Lung (tissue), 12 donors: Measurements from ENCODE around the gene CAMKMT. TPM values are rescaled to one million over a fixed set of nuclear protein-coding genes. Genes with fewer than 3 reads are reported as not detected.

Experiments
- ATAC-seq: fragments of 200-7000 bp; cut with Tn5 transposase; one replicate; pipeline ENCODE4 v1.9.1; 2020; ENCODE audit warnings: moderate number of reproducible peaks; ENCODE audit not compliant: insufficient read depth, low FRiP score
- DNase-seq, 3 donors: peaks; one replicate each; pipeline ENCODE4 v3.0.0-alpha.2; 2013 to 2017
- H3K27ac ChIP-seq, 2 donors: one replicate each; pipeline ENCODE4 v1.5.1; 2013; ENCODE audit warnings: mild to moderate bottlenecking in 2 of 2, moderate library complexity in 2 of 2, control low read depth in 1 of 2, inconsistent platforms in 1 of 2, low read depth in 1 of 2, low read length in 1 of 2
- H3K27me3 ChIP-seq, 3 donors: one replicate each; pipeline ENCODE4 v1.5.1; 2013; ENCODE audit warnings: low read length in 2 of 3; ENCODE audit not compliant: control insufficient read depth in 3 of 3, insufficient read depth in 3 of 3
- H3K36me3 ChIP-seq, 4 donors: one replicate each; pipeline ENCODE4 v1.5.1; 2013; ENCODE audit warnings: low read length in 4 of 4, mild to moderate bottlenecking in 1 of 4, moderate library complexity in 1 of 4; ENCODE audit not compliant: control insufficient read depth in 4 of 4, insufficient read depth in 4 of 4
- H3K4me1 ChIP-seq, 5 donors: one replicate each; pipeline ENCODE4 v1.5.1; 2013; ENCODE audit warnings: low read length in 5 of 5, mild to moderate bottlenecking in 2 of 5, moderate library complexity in 1 of 5; ENCODE audit not compliant: control insufficient read depth in 5 of 5, insufficient read depth in 5 of 5
- H3K4me3 ChIP-seq: one replicate; pipeline ENCODE4 v1.5.1; 2013; ENCODE audit warnings: mild to moderate bottlenecking, control low read depth, moderate library complexity
- H3K9ac ChIP-seq, 2 donors: one replicate each; pipeline ENCODE4 v1.5.1; 2013; ENCODE audit warnings: low read length in 2 of 2, control low read depth in 1 of 2; ENCODE audit not compliant: insufficient read depth in 1 of 2
- H3K9me3 ChIP-seq, 4 donors: one replicate each; pipeline ENCODE4 v1.5.1; 2013; ENCODE audit warnings: low read length in 3 of 4, mild to moderate bottlenecking in 1 of 4, moderate library complexity in 1 of 4; ENCODE audit not compliant: control insufficient read depth in 4 of 4, insufficient read depth in 3 of 4
- WGBS, 2 donors: extraction: QIAGEN DNeasy Blood & Tissue Kit; methylation state at CpG; one replicate each; pipeline ENCODE4 v1.1.7; 2013; 5-methylcytosine and 5-hydroxymethylcytosine counted together
- polyA plus RNA-seq, 2 donors: library from polyadenylated mRNA; stranded (reverse); fragments of 200-250 nt; gene quantifications; one replicate each; pipeline ENCODE4 v1.2.1, GENCODE V29; 2013
- total RNA-seq, 2 donors: library from RNA; depleted of rRNA in 1 of 2; stranded (reverse); fragments of >200 nt in 1 of 2; gene quantifications; one replicate each; pipeline ENCODE4 v1.2.1, GENCODE V29; 2014 to 2021
- TF ChIP-seq, protein P1 (sequence below): IDR thresholded peaks from 2 replicates; pipeline ENCODE4 v1.5.1; 2012; ENCODE audit warnings: mild to moderate bottlenecking; ENCODE audit errors: control extremely low read depth, extremely low read depth
- donor health status: control.
- donor health status: control.
- donor health status: Bipolar disorder and iron deficiency.
- donor health status: healthy.
- donor health status: DM: yes; HTN: yes; CAD: no.

The CAMKMT gene
- total and polyA plus RNA-seq, 4 donors = 3.6 to 19.7 (median 8.4) TPM

DNA sequence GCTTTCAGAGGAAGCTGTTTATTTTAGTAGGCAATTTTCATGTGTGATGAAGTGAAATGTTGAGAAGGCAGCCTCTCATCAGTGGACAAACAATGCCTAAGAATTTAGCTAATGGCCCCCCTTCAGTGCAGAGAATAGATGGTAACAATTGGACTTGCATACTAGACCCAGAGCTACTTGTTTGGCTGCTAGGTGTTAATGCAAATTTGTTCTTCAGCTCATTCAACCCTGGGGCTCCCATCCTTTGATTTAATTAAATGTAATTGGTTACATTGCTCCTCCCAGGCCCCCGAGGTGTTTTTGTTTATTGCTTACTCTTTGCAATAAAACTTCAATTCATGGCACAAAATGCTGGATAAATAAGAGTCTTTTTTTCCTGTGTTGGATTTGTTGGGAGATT, 68.6 kb downstream of the CAMKMT start:
- Histone ChIP-seq H3K36me3 (no peaks in the 10 kb centered on the region), H3K9ac (no peak overlapping the region), H3K27ac (no peak overlapping the region), H3K27me3 (no peaks in the 10 kb centered on the region), H3K4me1 (peaks cover 0 to 5% (median 0%) of the 10 kb centered on the region in 5 donors), H3K9me3 (no peaks in the 10 kb centered on the region), H3K4me3 (no peak overlapping the region)
- ATAC-seq (no peak), DNase-seq (no peak)
- TF ChIP-seq, protein P1, sequence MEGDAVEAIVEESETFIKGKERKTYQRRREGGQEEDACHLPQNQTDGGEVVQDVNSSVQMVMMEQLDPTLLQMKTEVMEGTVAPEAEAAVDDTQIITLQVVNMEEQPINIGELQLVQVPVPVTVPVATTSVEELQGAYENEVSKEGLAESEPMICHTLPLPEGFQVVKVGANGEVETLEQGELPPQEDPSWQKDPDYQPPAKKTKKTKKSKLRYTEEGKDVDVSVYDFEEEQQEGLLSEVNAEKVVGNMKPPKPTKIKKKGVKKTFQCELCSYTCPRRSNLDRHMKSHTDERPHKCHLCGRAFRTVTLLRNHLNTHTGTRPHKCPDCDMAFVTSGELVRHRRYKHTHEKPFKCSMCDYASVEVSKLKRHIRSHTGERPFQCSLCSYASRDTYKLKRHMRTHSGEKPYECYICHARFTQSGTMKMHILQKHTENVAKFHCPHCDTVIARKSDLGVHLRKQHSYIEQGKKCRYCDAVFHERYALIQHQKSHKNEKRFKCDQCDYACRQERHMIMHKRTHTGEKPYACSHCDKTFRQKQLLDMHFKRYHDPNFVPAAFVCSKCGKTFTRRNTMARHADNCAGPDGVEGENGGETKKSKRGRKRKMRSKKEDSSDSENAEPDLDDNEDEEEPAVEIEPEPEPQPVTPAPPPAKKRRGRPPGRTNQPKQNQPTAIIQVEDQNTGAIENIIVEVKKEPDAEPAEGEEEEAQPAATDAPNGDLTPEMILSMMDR = no peak
- 72 to 78% methylated on average over 1 of the region's 1 CpG for WGBS, 2 donors

DNA sequence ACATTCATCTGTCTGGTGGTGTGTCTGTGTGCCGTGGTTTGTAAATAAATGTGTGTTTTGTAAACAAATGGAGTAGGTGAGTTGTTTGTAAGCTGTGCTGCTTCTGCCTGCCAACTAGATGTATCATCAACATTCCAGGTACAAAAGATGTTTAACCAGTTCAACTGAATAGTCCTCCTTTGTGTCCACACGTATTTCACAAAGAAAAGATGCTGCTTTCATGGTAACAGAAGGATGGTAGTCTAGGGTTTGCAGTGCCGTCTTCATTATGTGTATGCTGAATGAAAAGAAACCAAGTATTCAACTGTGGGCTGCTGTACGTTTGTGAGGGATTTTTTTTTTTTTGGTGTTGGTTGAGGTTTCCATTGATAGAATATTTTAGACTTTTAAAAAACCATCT, 72.1 kb downstream of the CAMKMT start:
- Histone ChIP-seq H3K27me3 (no peaks in the 10 kb centered on the region), H3K27ac (no peak overlapping the region), H3K4me1 (peaks cover 0 to 5% (median 0%) of the 10 kb centered on the region in 5 donors), H3K4me3 (no peak overlapping the region), H3K9ac (no peak overlapping the region), H3K9me3 (no peaks in the 10 kb centered on the region), H3K36me3 (no peaks in the 10 kb centered on the region)
- TF ChIP-seq, protein P1 = no peak
- ATAC-seq (no peak), DNase-seq (no peak)
- WGBS, 2 donors = 75 to 79% methylated on average over 4 of the region's 4 CpGs

GRCh38 chr2:44441200-44441599, 79.5 kb downstream of the CAMKMT start:
- TF ChIP-seq, protein P1 = no peak
- Histone ChIP-seq H3K27me3 (no peaks in the 10 kb centered on the region), H3K9ac (no peak overlapping the region), H3K27ac (no peak overlapping the region), H3K36me3 (peaks cover 0 to 2% (median 0%) of the 10 kb centered on the region in 4 donors), H3K4me3 (no peak overlapping the region), H3K9me3 (peaks cover 0 to 1% (median 0%) of the 10 kb centered on the region in 4 donors), H3K4me1 (no peaks in the 10 kb centered on the region)
- DNase-seq (no peak), ATAC-seq (no peak)
- 93 to 99% methylated on average over 4 of the region's 4 CpGs for WGBS, 2 donors

- H3K27ac ChIP-seq = no peak overlapping the region
- ATAC-seq (no peak), DNase-seq (no peak)
- peaks cover 0 to 1% (median 0%) of the 10 kb centered on the region in 4 donors for H3K9me3 ChIP-seq
- no peak overlapping the region for H3K9ac ChIP-seq
- no peak overlapping the region for H3K4me3 ChIP-seq
- TF ChIP-seq, protein P1 = no peak
- WGBS, 2 donors = 97 to 98% methylated on average over 1 of the region's 1 CpG
- peaks cover 0 to 2% (median under 1%) of the 10 kb centered on the region in 4 donors for H3K36me3 ChIP-seq
- no peaks in the 10 kb centered on the region for H3K27me3 ChIP-seq
- no peaks in the 10 kb centered on the region for H3K4me1 ChIP-seq
Measured at GRCh38 chr2:44442019-44442418, 80.3 kb downstream of the CAMKMT start.
